Stimulated activated CD8-positive, alpha-beta memory T cell treated with anti-CD3 and anti-CD28 coated beads, Interleukin-12 subunit alpha, Interleukin-12 subunit beta, amount 100 ng/mL, for 24 hours (primary cell): ENCODE results near the gene CALD1.

Experiments used
- DNase-seq: peaks from one replicate; pipeline ENCODE4 v3.0.0-alpha.2; 2020; ENCODE audit errors: extremely low read depth

The CALD1 gene

GRCh38 chr7:134859783-134860182 lies 80.3 kb downstream of the CALD1 start:
- DNase-seq = no peak

- DNase-seq = no peak
These were observed 85.8 kb downstream of the CALD1 start for GRCh38 chr7:134865001-134865845.

DNA sequence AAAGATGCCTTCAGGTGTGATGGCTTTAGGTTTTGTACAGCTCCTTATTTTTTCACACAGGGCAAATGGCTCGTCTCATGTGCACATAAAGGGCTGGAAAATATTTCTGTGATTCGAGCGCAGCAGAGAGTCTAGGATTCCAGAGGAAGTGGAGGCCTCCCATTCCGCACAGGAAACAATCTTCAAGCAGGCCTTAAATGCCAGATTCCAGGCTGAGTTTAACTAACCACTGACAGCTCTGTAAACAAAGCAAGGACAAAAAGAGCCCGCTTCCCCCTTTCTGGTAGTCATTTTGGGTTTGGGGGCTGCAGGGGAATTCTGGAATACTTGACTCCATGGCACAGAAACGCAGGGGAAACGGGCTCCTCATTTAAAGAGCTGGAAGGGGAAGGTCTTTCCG lies 87.2 kb downstream of the CALD1 start:
- no peak for DNase-seq

DNA sequence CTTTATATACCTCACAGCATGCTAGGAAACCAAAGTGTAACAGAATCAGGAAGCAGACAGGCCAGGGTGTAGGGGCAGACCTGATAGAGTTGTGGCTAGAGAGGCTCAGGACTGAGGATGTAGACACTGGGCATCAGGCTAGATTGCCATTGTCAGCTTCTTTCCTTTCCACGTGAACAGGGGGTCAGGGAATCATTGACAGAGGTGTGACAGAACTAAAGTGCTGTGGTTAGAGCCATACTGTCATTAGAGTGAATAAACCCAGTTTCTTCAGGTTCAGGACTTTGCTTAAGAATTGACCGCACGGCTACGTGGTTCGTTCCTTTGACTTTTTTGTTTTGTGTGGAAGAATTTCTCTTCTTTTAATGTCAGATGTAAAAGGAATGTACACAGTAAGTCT lies 90.7 kb downstream of the CALD1 start:
- no peak for DNase-seq

DNA sequence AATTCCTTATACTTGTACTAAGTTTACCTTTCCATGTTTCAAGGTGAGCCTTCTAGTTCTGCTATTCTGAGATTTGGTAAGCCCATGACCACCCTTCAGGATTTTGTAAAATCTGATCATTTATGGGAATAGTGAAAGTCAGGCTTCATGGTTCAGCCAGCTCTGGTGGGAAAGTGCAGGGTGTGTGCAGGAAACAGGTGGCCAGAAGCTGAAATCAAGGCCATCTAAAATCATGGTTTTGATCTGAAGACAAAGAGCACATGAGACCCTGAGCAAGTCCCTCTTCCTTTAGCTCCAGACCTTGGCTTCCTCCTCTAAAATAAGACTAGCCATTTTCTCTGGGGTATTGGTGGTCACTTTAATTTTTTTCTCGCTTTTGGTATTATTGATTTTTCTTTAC lies 91.3 kb downstream of the CALD1 start:
- DNase-seq = no peak

- no peak for DNase-seq
These were observed 93.8 kb downstream of the CALD1 start for GRCh38 chr7:134873253-134873652.

GRCh38 chr7:134874407-134874806 lies 95.0 kb downstream of the CALD1 start:
- DNase-seq = no peak

DNA sequence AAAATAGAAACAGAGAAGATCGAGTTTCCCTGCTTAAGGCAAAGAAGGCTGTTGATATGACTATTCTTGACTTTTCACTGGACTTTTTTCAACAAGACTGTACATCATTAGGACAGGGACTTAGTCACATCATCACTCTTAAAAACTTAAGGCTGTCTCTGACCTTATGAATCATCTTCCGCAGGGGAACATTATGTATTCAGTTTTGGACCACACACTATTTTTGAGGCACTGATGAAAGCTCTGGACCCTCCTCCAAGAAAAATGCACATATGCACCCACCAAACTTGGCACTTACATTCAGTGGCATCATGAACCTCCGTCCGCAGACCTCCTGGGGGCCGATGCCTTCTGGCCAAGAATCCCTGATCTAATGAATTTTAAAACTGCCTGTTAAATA lies 96.4 kb downstream of the CALD1 start:
- no peak for DNase-seq

DNA sequence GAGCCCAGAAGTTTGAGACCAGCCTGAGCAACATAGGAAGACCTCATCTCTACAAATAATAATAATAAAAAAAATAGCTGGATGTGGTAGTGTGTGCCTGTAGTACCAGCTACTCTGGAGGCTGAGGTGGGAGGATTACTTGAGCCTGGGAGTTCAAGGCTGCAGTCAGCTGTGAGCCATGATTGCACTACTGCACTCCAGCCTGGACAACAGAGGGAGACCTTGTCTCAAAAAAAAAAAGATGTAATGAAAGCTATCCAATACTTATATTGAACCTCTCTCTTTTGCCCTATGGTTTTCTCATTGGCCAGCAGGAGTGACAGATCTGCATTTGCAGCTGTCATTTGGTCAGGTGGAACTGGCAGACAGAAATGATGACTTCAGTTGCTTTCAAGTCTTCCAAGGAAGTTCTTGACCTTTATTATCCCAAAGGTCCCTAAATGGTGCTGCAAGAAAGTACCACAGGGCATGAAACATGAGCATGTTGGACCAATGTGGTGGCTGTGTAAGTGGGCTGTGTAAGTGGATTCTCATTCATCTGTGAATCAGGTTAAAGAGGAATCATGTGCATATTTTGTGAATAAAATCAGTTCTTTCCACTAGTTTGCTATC lies 99.4 kb downstream of the CALD1 start:
- DNase-seq = no peak

- no peak for DNase-seq
These were observed 100.5 kb downstream of the CALD1 start for GRCh38 chr7:134879815-134880475.

DNA sequence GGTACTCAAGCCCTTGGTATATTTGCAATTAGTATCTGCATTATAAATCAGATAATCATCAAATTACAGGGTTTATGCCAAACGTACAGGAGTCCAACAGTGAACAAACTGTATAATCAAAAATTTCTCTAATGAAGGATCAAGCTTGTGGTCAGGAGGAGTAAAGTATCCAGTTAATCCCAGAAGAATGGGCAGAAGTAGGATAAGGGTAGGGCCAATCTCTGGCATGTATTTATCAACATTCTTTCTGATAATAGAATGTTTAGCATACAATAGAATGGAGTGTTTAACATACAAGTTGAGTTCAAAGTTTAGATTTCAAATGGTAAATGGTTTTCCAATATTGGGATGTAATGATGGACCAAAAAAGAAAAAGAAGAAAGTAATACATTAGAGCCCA lies 103.0 kb downstream of the CALD1 start:
- no peak for DNase-seq

GRCh38 chr7:134885967-134886352 lies 106.5 kb downstream of the CALD1 start:
- no peak for DNase-seq

DNA sequence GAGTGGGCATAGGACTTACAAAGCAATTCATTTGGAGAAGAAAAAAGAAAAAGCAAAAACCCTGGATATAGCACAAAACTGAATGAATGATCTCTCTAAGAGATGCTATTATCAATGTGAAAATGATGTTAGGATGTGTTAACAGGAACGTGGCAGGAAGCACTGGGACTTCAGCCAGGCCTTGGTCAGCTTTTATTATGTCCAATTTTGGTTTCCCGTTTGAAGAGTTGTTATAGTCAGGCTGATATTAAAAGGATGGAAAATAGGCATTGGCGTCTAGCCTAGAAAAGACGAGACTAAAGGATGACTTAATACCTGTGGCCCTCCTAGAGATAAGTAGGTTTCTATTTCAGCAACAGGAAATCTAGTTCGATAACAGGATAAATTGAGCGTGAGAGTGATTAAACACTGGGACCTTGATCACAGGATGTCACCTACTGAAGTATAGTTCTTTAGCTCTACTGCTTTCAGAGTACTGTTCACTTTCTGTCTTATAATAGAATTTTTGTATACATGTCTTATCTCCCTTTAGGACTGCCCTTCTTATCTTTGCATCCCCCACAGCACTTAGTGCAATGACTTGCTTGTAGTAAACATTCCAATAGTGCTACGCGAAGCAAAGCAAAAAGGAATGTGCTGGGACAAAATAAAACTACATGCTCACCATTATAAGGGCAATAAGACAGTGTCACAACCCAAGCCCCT lies 107.1 kb downstream of the CALD1 start:
- DNase-seq = no peak

- DNase-seq = no peak
These were observed 108.1 kb downstream of the CALD1 start for GRCh38 chr7:134887523-134887922.

DNA sequence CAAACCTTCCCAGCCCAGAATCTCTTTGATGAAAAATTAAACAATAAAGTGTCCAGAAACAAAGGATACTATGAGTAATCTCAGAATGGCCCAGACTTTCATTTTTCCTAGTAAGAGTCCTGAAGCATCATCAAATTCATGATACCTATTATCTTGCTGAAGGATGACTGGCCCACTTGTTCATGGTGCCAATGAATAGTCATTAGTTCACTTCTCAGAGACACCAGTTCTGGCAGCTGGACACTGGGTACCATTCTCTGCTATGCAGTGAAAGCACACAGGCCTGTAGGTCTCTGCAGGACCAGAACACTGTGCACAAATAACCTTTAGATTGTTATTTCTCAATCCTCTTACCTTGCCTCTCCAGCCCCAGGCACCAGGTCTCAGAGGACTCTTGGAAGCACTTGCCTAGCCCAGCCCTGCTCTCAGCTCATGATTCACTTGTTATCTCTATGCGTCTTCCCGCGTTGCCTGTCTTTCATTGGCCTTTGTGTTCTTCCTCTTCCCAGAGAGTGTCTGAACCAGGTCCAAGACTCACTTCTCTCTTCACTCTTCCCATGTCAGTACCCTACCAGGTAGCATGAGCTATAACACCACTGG lies 108.8 kb downstream of the CALD1 start:
- no peak for DNase-seq

DNA sequence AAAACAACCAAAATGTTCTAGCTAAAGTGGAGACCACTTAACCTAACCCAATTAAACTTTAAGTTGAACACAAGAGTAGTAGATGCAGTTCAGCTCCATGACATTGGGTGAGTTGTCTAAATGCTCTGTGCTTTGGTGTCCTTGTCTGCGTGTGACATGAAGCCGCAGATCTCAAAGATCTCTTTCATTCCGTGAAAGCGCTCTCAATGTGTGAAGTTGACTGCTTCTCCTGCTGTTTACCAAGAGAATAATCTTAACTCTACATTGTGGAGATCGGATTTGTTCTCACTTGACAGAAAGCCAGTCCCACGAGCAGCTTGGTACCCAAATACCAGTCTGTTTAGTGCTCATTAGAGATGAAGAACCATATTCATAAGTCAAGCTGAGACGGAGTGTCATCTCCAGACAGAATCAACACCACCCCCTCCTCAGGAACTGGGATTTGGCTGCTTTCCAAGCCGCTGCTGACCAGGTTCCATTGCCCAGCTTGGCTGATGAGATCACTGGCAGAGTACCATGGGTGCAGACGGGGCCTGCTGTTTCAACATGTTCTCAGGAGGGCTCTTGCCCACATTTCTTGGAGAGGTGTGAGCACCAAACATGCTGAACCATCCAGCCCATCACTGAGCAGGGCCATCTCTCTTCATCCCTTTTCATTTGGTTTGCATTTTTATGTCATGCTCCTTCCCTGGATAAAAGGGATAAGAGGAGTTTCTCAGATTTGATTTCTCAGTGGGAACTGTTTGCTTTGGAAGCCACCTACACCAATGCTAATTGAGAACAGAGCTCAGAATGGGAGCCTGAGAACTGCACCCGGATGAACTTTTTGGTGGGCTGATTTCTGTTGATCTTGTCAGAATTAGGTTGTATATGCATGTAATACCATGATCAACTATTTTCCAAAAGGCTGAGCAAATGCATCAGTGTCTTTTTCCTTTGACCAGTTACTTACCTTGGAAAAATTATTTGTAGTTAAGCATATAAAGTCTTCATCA lies 111.1 kb downstream of the CALD1 start:
- no peak for DNase-seq

GRCh38 chr7:134891262-134891695 lies 111.8 kb downstream of the CALD1 start:
- no peak for DNase-seq

GRCh38 chr7:134891696-134892678 lies 112.6 kb downstream of the CALD1 start:
- no peak for DNase-seq

DNA sequence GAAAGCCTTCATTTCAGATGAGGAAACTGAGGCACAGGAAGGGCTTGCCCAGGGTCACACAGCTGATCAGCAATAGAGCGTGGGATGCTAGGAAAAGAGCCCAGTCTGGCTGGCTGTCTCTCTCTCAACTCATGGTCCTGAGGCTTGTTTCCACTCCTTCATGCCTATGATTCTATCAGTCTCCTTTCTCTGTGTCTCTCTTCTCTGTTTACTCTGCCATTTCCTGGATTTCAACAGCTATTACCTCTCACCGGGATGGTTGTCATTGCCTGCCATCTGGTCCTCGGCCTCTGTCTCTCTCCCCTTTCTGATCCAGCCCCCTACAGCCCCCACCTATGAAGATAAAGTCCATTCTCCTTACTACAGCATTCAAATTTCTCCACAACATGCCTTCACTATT lies 113.5 kb downstream of the CALD1 start:
- DNase-seq = no peak
